Stimulated activated CD4-positive, alpha-beta T cell treated with anti-CD3 and anti-CD28 coated beads, Interleukin-1b, Interleukin-23, amount 100 ng/mL, for 48 hours (primary cell): Measurements from ENCODE around the gene ARHGEF9.

Experiments used
- DNase-seq: peaks from one replicate; pipeline ENCODE4 v3.0.0-alpha.2; 2020

Gene ARHGEF9

DNA sequence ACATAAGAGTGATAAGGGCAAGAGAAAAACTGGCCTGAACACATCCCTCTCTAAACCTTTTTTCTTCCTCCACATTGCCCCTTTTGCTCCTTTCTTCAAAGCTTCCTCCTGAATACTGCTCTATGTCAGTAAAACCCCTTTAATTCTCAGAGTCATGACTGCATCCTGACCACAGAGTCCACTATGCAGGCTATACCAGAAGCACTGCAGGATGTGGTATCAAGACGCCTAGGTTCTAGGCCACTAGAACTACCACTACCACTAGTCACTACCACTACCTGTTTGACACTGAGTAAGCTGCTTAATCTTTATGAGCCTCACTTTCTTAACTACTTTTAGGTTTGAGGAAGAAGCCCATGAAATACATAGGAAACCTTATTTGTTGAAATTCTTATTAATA, 38.7 kb downstream of the ARHGEF9 start:
- peak; percentile 5 for DNase-seq

DNA sequence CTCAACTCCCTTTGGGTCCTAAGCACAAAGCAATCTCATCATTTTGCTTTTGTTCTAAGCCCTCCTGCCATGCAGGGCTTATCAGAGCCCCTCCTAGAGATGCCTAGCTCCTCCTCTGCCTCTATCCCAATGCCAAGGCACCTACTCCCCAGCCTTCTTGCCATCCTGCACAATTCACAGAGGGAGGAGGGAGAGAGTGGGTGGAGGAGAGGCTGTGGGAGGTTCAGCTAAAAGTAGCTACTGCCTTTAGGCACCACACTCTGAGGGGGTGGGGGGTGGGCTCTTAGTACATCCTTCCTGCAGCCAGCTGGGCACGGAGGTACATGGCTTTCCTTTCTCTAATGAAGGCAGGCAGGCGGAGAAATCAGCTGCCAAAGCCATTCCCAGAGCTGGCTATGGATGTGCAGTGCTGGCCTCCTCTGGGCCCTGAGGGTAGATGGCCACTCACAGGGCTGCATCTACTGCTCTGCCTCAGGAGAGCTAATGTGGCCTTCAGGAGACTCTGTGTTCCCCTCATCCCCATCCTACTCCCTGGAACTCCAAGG, 40.1 kb downstream of the ARHGEF9 start:
- no peak for DNase-seq

DNA sequence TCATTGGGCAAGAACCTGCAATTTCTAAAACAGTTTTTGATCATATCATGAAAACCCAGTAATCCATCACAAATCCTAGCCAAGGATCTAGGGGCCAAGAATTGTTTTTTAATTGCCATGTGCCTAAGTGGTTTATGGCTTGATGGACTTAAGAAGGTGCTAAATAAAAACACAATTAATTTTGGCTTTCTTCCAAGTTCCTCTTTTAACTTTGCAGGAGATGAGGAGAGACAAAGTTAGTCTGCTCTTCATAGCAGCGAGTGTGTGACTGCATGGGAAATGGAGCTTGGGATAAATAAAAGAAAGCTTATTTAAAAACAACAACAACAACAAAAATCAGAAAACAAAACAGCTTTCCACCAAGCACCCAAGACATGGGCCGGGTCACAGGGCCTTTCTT, 41.4 kb downstream of the ARHGEF9 start:
- no peak for DNase-seq

DNA sequence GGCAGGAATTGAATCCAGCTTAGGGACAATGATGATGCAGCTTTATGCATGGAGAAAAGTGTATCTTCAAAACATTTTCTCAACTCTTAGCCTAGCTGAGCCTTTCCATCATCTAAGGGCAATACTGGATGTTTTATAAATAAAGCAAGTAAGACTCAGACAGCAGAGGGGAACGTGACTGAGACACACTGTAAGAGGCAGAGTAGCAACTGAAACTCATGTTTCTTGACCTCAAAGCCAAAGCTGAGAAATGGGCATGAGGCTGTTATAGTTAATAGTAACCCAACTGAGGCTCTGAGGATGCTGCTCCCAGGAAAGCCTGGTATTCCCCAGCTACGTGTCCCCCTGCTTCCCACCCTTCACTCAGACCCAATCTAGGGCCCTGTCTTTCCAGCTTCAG, 44.6 kb downstream of the ARHGEF9 start:
- no peak for DNase-seq

DNA sequence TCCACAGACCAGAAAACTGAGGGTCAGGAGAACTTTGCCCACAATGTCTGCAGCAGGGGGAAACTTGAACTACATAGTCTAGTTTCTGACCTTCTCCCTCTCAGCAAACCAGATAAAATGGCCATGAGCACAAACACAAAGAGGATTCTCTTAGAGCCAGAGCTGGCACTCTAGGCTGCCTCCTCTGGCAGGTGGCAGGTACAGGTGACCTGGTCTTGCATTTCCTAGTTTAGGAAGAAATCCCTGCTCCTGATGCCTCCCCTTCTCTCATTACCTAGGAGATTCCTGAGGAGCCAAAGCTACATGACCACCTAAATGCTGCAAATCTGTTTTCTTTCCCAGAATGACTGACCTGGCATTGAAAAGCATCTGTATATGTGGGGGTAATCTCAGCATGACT, 45.1 kb downstream of the ARHGEF9 start:
- no peak for DNase-seq

DNA sequence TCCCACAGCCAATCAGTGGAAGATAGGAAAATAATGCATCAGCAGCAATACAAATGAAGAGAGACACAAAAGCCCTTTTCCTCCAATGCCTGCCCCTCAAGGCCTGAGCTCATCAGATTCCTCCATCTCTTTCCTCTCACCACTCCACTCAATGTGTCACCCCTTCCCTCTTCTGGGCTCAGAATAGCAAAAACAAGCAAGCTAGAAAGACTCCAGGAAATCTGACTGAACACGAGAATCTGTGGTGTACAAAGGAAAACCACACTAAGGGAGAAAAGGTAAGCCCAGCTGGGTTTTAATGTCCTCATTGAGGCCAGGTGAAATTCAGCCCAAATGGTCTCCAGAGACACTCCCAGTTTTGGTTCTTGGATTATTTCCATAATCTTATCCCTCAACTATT, 46.3 kb downstream of the ARHGEF9 start:
- DNase-seq: no peak

DNA sequence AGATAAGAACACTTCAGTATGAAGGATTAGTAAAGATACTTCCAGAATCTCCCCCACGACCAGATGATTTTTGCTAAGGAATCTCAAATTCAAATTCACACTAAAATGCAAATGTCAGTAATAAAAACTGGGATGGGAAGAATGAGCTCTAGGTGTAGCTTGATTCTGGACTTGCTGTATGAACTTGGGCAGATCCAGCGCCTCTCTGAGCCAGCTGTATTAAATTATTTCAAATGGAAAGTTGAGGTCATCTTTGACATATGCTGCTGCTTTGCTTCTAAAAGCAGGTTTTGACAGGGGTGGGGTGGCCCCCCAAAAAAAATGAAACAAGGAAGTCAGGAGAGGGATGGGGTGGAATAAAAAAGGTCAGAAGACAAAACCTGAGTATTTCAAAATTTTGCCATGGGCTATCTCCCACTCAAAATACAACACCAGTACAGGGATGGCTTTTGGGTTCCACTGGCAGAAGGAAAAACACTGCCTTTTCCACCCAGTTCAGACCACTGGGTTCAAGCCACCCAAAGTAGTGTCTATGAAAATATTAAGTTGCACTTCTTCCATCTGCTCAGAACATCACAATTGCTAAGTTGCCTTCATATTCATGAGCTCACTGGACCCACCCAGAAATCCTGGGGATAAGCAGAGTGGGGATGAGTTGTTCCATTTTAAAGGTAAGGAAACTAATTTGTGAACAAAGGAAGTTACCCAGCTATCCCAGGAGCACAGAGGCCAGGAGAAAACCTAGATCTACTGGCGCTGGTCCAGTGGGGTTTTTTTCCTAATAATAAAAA, 47.7 kb downstream of the ARHGEF9 start:
- DNase-seq: no peak

DNA sequence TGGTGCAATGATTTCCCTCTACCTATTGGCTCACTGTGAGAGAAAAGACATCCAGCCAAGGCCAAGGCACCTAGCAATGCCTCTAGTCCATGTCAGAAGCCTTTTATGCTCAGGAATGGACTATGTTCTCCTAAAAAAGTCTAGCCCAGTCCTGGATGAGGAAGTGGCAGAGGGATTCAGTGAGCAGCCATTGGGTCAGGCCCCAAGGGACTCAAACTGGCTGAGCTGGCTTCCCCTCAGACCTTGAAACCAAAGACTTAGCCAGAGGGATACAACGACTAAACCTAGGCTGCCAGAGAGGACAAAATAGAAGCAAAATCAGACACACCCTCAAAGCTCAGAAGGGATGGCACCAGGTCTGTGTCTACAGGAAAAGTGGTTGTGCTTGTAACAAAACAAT, 49.1 kb downstream of the ARHGEF9 start:
- DNase-seq: no peak

DNA sequence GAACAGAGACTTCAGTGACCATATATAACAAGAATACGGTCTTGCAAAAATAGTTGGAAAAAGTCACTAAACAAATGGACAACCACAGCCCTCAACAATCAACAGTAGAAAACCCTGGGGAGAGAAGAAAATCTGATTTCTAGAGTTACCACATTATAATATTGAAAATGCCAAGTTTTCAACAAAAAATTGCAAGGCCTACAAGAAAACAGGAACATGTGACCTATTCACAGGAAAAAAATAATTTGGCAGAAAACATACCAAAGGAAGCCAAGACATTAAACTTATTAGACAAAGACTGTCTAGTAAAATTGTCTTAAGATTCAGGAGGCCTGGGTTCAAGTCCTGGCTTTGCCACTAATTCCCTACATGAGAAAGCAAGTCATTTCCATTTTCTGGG, 64.7 kb downstream of the ARHGEF9 start:
- DNase-seq: no peak

DNA sequence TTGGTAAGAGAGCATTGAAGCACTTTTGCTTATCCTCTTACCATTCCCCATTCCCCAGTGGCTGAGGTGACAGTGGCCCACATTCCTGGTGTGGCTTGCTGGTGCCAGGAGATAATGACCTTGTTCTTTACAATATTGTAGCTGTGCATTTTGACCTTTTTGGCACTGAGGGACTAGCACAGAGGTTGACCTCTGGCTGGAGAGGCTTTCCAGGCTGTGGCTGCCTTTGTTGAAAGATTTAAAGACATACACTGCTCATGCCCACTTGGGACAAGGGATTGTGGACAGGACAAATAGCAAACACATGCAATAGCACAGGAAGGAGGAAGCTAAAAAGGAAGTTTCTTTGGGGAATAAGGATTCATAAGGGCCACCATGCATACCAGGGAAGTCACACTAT, 65.4 kb downstream of the ARHGEF9 start:
- DNase-seq: no peak

DNA sequence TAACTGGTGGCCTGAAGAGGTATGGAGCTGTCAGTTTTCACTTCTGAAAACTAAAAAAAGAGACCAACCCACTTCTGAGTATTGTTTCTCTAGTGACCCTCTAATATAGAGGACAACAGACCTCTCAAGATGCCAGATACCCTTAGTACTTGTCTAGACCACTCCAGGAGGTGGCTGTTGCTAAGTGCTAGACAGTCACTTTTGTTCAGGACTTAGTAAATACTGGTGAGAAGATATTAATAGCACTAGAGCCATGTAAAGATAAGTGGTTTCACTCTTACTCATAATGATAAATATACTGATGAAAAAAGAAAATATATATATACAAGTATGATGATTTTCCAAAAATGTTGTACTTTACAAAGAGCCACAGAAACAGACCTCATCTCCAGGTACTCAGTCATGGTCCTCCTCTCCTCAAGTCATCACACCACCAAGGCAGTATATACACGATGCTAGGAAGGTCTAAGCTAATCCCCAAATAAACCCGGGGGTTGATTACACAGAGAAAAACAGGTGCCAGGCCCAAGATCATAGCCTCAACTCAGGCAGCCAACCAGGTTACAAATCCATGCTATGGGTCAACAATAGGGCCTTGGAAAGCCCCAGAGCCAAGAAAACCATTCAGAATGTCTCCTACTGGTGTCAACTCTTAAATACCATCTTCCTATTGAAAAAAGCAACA, 66.9 kb downstream of the ARHGEF9 start:
- DNase-seq: no peak

DNA sequence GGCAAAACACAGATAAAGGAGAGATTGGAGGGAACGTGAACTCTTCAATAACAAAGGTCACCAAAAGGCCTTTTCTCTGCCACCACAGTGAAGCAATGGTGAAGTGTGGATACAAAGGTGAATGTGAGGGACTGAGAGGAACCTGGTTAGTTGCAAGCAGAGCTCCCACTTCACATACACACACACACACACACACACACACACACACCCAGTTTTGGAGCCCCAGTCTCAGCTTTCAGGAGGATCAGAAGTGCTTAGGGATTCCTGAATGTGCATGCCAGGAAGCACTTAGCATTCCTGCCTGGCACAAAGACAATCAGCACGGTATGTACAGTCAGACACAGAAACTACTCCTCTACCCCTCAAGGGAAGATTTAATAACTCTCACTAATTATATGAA, 71.5 kb downstream of the ARHGEF9 start:
- no peak for DNase-seq

DNA sequence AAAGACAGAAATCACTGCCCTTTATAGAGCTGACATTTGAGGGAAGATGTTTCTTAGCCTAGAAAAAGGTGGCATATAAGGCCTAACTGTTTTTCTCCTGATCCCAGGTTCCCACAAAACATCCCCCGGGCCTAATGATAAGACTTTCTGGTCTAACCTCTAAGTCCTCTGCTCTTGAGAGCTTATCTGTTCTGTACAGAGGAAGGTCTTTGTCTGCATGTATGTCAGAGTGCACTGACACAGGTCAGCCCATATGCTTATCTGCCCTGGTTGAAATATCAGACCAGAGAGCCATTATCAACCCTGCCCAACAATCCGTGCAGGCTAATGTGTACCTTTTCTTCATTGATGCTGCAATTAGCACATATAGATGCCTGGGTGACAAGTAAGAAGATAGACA, 76.2 kb downstream of the ARHGEF9 start:
- no peak for DNase-seq

DNA sequence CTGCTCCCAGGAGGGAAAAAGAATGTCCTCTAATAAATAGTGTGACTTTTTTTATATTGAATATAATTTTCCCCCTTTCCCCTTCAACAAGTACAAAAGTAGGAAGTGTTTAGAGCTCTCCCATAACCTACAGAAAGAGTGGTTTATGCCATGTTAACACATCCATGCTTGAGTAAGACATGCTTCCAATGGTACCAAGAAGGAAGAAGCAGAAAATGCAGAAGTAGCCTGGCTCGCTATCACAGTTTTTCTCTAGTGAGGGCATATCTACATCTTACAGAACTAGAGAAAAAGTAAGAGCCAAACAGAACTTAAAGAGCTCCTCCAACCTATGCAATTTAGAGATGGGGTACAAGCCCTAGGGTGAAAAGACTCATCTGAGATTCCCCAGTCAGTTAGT, 82.5 kb downstream of the ARHGEF9 start:
- no peak for DNase-seq

DNA sequence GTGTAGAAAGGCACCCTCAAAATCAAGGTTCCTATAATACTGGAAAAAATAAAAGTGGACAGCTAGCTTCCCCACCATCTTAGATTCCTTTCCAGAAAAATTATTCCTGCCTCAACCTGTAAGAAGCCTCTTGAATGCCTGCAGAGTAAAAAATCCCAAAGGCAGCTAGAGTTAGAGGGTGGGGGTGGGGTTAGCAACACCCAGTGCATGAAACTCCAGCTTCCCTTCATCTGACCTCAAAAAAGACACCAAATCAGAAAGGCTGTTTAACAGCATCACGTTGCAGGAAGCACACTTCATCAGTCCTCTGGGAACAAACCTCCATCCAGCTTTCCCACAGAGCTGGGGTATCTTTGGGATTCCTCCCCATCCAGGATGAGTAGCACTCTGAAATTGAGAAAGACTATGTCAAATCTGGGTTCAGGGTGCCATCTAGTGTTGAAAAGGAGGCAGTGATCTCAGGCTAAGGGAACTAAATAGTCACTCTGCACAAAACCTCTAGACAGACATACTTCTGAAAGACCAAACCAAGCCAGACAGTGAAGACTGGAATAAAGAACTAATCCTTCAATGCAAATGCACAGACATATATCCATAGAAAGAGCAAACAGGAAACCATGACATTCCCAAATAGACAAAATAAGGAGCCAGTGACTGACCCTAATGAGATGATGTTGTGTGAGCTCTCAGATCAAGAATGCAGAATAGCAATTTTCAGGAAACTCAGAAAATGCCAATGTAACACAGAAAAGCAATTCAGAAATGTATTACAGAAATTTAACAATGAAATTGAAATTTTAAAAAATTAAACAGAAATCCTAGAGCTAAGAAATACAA, 97.9 kb downstream of the ARHGEF9 start:
- no peak for DNase-seq

DNA sequence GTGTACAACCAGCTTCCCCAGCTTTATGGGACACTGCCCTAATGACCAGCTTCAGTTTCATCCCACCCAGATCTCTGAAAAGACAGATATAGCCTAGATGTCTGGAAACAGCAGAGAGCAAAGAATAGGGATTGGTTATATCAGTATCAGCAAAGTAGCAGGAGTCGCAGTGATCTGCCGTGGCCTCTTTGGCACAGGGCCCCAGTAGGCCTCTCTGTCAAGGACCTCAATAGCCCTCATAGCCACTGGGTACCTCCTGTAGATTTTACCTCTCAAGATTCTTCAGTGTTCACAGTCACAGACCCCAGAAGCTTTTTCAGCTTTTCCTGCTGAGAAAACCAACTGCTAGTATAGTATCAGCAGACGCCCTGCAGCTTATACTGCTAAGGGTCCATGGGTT, 104.6 kb downstream of the ARHGEF9 start:
- DNase-seq: no peak

DNA sequence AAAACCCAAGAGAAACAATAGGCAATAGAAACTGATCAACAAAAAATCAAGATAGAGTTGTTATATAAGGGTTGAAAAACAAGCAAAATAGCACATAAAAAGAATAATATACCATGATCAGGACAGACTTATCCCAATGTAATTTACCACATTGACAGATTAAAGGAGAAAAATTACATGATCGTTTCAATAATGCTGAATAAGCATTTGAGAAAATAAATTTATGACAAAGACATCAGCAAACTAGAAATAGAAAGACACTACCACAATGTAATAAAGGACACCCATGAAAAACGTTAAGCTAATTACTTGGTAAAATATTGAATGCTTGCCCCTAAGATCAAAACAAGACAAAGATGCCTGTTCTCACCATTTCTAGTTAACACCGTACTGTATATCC, 105.6 kb downstream of the ARHGEF9 start:
- no peak for DNase-seq

DNA sequence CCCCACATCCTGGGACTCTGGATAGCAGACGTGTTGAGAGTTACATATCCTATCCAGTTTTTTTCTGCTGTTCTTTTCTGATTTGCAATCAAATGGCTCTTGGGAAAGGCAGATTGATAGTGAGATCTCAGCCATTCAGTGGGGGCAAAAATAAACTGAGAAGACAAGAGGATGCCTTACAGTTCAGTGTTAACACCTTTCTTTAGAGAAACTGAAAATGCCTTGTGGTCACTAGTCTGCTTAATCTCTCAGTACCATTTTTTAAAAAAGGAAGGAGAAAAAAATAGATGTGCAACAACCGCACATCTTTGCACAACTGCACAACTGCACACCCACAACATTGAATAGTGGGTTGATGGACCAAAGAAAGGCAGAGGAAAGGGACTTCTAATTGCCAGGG, 109.3 kb downstream of the ARHGEF9 start:
- DNase-seq: no peak

DNA sequence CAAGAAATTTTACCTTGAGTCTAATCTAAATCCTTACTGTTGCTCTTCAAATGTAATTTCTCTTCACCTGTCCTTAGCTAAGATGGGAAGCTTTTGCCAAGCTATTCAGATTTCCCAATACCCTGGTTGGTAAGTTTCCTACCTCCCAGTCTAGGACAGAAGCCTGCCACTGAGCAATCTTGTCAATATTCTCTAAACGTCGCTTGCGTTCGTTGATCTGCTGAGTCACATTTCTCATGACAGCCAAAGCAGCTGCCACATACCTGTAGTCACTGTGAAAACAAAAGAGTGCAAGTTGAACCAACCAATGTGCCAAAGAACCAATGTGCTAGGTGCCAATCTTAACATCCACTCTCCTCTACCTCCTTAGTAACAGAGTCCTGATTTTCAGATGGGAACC, 111.1 kb downstream of the ARHGEF9 start:
- no peak for DNase-seq

DNA sequence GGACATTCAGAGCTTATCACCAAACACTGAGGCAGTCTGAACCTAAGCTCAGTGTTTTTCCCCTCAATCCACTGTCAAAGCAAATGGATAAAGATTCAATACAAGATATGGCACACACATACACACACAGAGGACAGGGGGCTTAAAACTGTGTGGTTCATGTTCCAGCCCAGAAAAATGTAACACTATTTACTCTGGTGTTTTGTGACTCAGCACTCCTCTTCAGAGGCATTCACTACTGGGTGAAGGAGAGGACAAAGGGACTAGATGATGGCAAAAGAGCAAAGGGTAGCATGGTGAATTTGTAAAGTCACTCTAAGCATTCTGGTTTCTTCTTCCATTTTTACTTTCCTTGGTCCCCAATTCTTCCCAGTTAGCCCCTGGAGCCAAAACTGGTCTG, 120.3 kb downstream of the ARHGEF9 start:
- DNase-seq: no peak

DNA sequence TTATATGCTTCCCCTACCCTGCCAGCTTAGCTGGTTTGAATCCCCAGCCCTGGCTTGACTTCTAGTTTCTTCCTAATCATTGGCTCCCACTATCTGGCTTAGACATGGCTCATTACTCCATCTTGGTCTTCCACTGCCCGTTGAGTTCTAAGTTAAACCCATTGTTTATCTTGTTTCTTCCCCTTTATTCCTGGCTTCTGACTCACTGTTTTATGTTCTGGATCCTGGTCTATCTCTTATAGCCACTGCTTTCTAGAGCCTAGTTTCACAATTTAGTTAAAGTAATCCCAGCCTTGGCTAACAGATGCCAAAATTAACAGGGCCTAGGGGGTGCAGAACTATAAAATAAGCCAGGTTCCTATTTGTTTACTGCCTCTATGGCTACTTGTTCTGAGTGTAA, 120.9 kb downstream of the ARHGEF9 start:
- no peak for DNase-seq

DNA sequence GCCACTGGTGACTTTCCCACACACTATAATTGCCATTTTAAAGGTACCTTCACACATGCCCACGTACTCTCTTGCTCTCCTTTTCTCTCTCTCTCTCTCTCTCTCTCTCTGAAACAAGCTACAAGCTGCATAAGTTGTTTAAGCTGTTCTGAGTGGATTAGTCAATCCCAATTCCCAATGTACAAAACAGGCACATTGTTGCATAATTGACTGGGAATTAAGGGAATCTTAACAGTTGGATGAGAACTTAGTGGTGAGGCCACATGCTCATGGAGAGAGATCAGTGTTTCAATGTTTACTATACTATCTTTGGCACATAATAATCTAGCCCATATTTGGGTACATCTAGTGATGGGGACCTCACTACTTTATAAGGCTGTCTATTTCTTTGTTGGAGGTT, 123.3 kb downstream of the ARHGEF9 start:
- DNase-seq: no peak

DNA sequence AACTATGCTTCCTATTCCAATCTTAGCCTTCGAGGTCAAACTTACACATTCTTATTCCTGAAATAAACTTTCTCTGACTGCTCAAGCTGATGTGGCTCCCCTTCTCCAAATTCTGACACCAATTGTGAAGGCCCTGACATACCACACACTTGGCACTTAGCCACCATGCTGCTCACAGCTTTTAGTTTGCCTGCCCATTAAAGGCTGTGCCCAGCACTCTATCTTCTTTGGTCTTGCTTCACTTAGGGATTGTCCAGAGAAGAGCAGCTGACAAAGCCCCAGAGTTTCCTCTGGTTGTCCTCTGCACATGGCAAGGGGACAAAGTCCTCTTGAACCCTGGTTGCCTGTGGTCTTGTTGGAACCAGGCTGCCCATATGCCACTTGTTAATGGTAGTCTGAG, 126.1 kb downstream of the ARHGEF9 start:
- DNase-seq: no peak

DNA sequence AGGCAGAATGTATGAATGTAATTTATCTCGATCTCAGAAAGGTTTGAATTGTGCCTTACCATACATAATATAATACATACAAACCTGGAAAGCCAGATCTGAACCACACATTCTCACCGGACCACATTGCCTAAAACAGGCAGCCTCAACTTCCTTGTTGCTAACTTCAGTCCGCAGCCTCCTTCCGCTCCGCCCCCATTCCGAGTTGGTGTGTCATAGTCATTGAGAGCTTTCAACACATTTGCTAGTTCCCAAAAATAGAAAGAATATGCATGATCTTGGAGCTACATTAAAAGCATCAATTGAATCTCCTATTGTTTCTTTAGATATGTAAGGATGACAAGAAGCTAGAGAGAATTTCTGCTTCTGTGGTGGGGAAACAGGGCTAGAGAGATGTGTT, 127.2 kb downstream of the ARHGEF9 start:
- no peak for DNase-seq
